ENCODE results near the gene RBMS3.
"Not testable (repeated sequence)": the region's sequence is repeated elsewhere in the genome, so short reads cannot be mapped to it uniquely, and the experiment has no call there.

The RBMS3 gene

GRCh38 chr3:29649815-29650547 lies 369.1 kb downstream of the RBMS3 start:
- in situ Hi-C loops (cut with MboI; ENCODE audit: low sequenced_read_pairs) = no loop called here

- in situ Hi-C loops (cut with MboI; ENCODE audit: low sequenced_read_pairs) = no loop called here
These were observed 372.8 kb downstream of the RBMS3 start for GRCh38 chr3:29653680-29654079.

GRCh38 chr3:29655015-29655747 lies 374.3 kb downstream of the RBMS3 start:
- in situ Hi-C loops (cut with MboI; ENCODE audit: low sequenced_read_pairs) = no loop called here

- in situ Hi-C loops (cut with MboI; ENCODE audit: low sequenced_read_pairs) = no loop called here
These were observed 384.8 kb downstream of the RBMS3 start for GRCh38 chr3:29665688-29666087.

GRCh38 chr3:29668233-29668632 lies 387.4 kb downstream of the RBMS3 start:
- in situ Hi-C loops (cut with MboI; ENCODE audit: low sequenced_read_pairs) = no loop called here

GRCh38 chr3:29668728-29669127 lies 387.9 kb downstream of the RBMS3 start:
- in situ Hi-C loops (cut with MboI; ENCODE audit: low sequenced_read_pairs) = no loop called here

- in situ Hi-C loops (cut with MboI; ENCODE audit: low sequenced_read_pairs) = not testable (repeated sequence)
These were observed 389.6 kb downstream of the RBMS3 start for GRCh38 chr3:29670476-29670875.

- in situ Hi-C loops (cut with MboI; ENCODE audit: low sequenced_read_pairs) = no loop called here
These were observed 396.6 kb downstream of the RBMS3 start for GRCh38 chr3:29677421-29677820.

- in situ Hi-C loops (cut with MboI; ENCODE audit: low sequenced_read_pairs) = no loop called here
These were observed 399.1 kb downstream of the RBMS3 start for GRCh38 chr3:29679944-29680343.

- in situ Hi-C loops (cut with MboI; ENCODE audit: low sequenced_read_pairs) = no loop called here
These were observed 402.4 kb downstream of the RBMS3 start for GRCh38 chr3:29683018-29683993.

- in situ Hi-C loops (cut with MboI; ENCODE audit: low sequenced_read_pairs) = no loop called here
These were observed 406.2 kb downstream of the RBMS3 start for GRCh38 chr3:29686889-29687592.

- in situ Hi-C loops (cut with MboI; ENCODE audit: low sequenced_read_pairs) = no loop called here
These were observed 409.9 kb downstream of the RBMS3 start for GRCh38 chr3:29690686-29691353.

GRCh38 chr3:29693863-29694262 lies 413.0 kb downstream of the RBMS3 start:
- in situ Hi-C loops (cut with MboI; ENCODE audit: low sequenced_read_pairs) = no loop called here

- in situ Hi-C loops (cut with MboI; ENCODE audit: low sequenced_read_pairs) = no loop called here
These were observed 413.5 kb downstream of the RBMS3 start for GRCh38 chr3:29694331-29694730.

- in situ Hi-C loops (cut with MboI; ENCODE audit: low sequenced_read_pairs) = no loop called here
These were observed 413.9 kb downstream of the RBMS3 start for GRCh38 chr3:29694783-29695182.

GRCh38 chr3:29695201-29695600 lies 414.3 kb downstream of the RBMS3 start:
- in situ Hi-C loops (cut with MboI; ENCODE audit: low sequenced_read_pairs) = no loop called here

- in situ Hi-C loops (cut with MboI; ENCODE audit: low sequenced_read_pairs) = no loop called here
These were observed 414.9 kb downstream of the RBMS3 start for GRCh38 chr3:29695643-29696198.

- in situ Hi-C loops (cut with MboI; ENCODE audit: low sequenced_read_pairs) = no loop called here
These were observed 415.4 kb downstream of the RBMS3 start for GRCh38 chr3:29696311-29696710.

GRCh38 chr3:29697989-29698388 lies 417.1 kb downstream of the RBMS3 start:
- in situ Hi-C loops (cut with MboI; ENCODE audit: low sequenced_read_pairs) = no loop called here

- in situ Hi-C loops (cut with MboI; ENCODE audit: low sequenced_read_pairs) = no loop called here
These were observed 419.4 kb downstream of the RBMS3 start for GRCh38 chr3:29700256-29700655.

Measured in HL-60/S4 treated with retinoic acid at 250 ng/mL for 4 days and 3 days (cell line).